ENCODE data around the gene IPO9. TPM values are rescaled to one million over a fixed set of nuclear protein-coding genes. Genes with fewer than 3 reads are reported as not detected.

The IPO9 gene
- total RNA-seq, 6 experiments from 2014 or later, result 10.3 to 21.7 (median 19.1) TPM

DNA sequence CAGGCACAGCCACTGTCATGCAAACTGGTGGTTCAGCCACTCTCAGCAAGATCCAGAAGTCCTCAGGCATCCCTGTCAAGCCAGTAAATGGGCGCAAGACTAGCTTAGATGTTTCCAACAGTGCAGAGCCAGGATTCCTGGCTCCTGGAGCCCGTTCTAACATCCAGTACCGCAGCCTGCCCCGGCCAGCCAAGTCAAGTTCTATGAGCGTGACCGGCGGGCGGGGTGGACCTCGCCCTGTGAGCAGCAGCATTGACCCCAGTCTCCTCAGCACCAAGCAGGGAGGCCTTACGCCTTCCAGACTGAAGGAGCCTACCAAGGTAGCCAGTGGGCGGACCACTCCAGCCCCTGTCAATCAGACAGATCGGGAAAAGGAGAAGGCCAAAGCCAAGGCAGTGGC is 46.6 kb upstream of the IPO9 start:
- ATAC-seq, result no peak
- Histone ChIP-seq H3K27ac (no peak overlapping the region), H3K9me3 (no peaks in the 10 kb centered on the region), H3K4me3 (no peak overlapping the region), H3K4me1 (no peaks in the 10 kb centered on the region), H3K27me3 (no peaks in the 10 kb centered on the region), H3K36me3 (no peaks in the 10 kb centered on the region)
- intact Hi-C loops (cut with DNase I), result loop anchor here (10.0 kb wide), 1 partner anchor 228 kb away; no protein-coding TSS in a partner anchor
- no CpG with 5 or more reads among the region's 12 CpGs for WGBS (ENCODE audit: insufficient coverage, low coverage, low lambda C conversion rate, missing lambda C conversion rate)
- no peak for DNase-seq
- no peak for TF ChIP-seq POLR2A (IDR thresholded peaks at IDR 0.05)
- TF ChIP-seq, protein P1, sequence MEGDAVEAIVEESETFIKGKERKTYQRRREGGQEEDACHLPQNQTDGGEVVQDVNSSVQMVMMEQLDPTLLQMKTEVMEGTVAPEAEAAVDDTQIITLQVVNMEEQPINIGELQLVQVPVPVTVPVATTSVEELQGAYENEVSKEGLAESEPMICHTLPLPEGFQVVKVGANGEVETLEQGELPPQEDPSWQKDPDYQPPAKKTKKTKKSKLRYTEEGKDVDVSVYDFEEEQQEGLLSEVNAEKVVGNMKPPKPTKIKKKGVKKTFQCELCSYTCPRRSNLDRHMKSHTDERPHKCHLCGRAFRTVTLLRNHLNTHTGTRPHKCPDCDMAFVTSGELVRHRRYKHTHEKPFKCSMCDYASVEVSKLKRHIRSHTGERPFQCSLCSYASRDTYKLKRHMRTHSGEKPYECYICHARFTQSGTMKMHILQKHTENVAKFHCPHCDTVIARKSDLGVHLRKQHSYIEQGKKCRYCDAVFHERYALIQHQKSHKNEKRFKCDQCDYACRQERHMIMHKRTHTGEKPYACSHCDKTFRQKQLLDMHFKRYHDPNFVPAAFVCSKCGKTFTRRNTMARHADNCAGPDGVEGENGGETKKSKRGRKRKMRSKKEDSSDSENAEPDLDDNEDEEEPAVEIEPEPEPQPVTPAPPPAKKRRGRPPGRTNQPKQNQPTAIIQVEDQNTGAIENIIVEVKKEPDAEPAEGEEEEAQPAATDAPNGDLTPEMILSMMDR (IDR thresholded peaks at IDR 0.05), result no peak

GRCh38 chr1:201783058-201783457 is 45.9 kb upstream of the IPO9 start:
- ATAC-seq, result no peak
- Histone ChIP-seq H3K36me3 (no peaks in the 10 kb centered on the region), H3K4me3 (no peak overlapping the region), H3K9me3 (no peaks in the 10 kb centered on the region), H3K27ac (no peak overlapping the region), H3K4me1 (no peaks in the 10 kb centered on the region), H3K27me3 (no peaks in the 10 kb centered on the region)
- no peak for DNase-seq
- intact Hi-C loops (cut with DNase I), result loop anchor here (10.0 kb wide), 1 partner anchor 228 kb away; no protein-coding TSS in a partner anchor
- no peak for TF ChIP-seq POLR2A (IDR thresholded peaks at IDR 0.05)
- TF ChIP-seq, protein P1 (IDR thresholded peaks at IDR 0.05), result no peak
- whole genome bisulfite sequencing (ENCODE audit: insufficient coverage, low coverage, low lambda C conversion rate, missing lambda C conversion rate), result 72% methylated on average over 2 of the region's 2 CpGs

- Histone ChIP-seq H3K9me3 (no peaks in the 10 kb centered on the region), H3K4me1 (no peaks in the 10 kb centered on the region), H3K27ac (no peak overlapping the region), H3K27me3 (no peaks in the 10 kb centered on the region), H3K36me3 (no peaks in the 10 kb centered on the region), H3K4me3 (no peak overlapping the region)
- DNase-seq (no peak), ATAC-seq (no peak)
- intact Hi-C loops (cut with DNase I), result loop anchor here (10.0 kb wide), 1 partner anchor 229 kb away; no protein-coding TSS in a partner anchor
- no peak for TF ChIP-seq POLR2A (IDR thresholded peaks at IDR 0.05)
- TF ChIP-seq, protein P1 (IDR thresholded peaks at IDR 0.05), result no peak
- 100% methylated on average over 4 of the region's 6 CpGs for WGBS (ENCODE audit: insufficient coverage, low coverage, low lambda C conversion rate, missing lambda C conversion rate)
These were observed 45.4 kb upstream of the IPO9 start for GRCh38 chr1:201783572-201783971.

GRCh38 chr1:201785291-201785690 is 43.7 kb upstream of the IPO9 start:
- no peak overlapping the region for H3K27ac ChIP-seq
- intact Hi-C loops (cut with DNase I), result loop anchor here (5.0 to 10.0 kb wide), 2 partner anchors 73 to 230 kb away; no protein-coding TSS in a partner anchor
- no peak for TF ChIP-seq POLR2A (IDR thresholded peaks at IDR 0.05)
- TF ChIP-seq, protein P1 (IDR thresholded peaks at IDR 0.05), result no peak
- no peaks in the 10 kb centered on the region for H3K36me3 ChIP-seq
- WGBS (ENCODE audit: insufficient coverage, low coverage, low lambda C conversion rate, missing lambda C conversion rate), result 80% methylated on average over 2 of the region's 2 CpGs
- H3K27me3 ChIP-seq, result no peaks in the 10 kb centered on the region
- no peak overlapping the region for H3K4me3 ChIP-seq
- no peak for DNase-seq
- no peak for ATAC-seq
- no peaks in the 10 kb centered on the region for H3K4me1 ChIP-seq
- H3K9me3 ChIP-seq, result no peaks in the 10 kb centered on the region
